WERI-Rb-1 (cell line): ENCODE results near the gene TRAPPC2L.

Experiments
- DNase-seq: peaks from one replicate; pipeline ENCODE4 v3.0.0-alpha.2; 2020
- H3K27ac ChIP-seq: fragments of 250-450 bp; sonication (Bioruptor Pico); 2 replicates; pipeline ENCODE4 v1.5.1; 2020; ENCODE audit warnings: mild to moderate bottlenecking, moderate library complexity
- H3K27me3 ChIP-seq: fragments of 250-450 bp; sonication (Bioruptor Pico); 2 replicates; pipeline ENCODE4 v1.5.1; 2021; ENCODE audit warnings: mild to moderate bottlenecking, low read depth, moderate library complexity; ENCODE audit not compliant: insufficient read depth, severe bottlenecking
- H3K36me3 ChIP-seq: fragments of 250-450 bp; sonication (Bioruptor Pico); 2 replicates; pipeline ENCODE4 v1.5.1; 2020; ENCODE audit warnings: mild to moderate bottlenecking, moderate library complexity
- H3K4me3 ChIP-seq: 2 replicates; pipeline ENCODE4 v1.5.1; 2011; ENCODE audit warnings: low read depth, mild to moderate bottlenecking, control low read depth, low read length
- H3K9me3 ChIP-seq: fragments of 250-450 bp; sonication (Bioruptor Pico); 2 replicates; pipeline ENCODE4 v1.5.1; 2021; ENCODE audit warnings: mild to moderate bottlenecking, moderate library complexity; ENCODE audit not compliant: severe bottlenecking
- CTCF ChIP-seq: IDR thresholded peaks from 2 replicates; pipeline ENCODE4 v1.5.1; 2011; ENCODE audit warnings: low read depth, mild to moderate bottlenecking, control low read depth, inconsistent platforms, low read length

Gene TRAPPC2L

DNA sequence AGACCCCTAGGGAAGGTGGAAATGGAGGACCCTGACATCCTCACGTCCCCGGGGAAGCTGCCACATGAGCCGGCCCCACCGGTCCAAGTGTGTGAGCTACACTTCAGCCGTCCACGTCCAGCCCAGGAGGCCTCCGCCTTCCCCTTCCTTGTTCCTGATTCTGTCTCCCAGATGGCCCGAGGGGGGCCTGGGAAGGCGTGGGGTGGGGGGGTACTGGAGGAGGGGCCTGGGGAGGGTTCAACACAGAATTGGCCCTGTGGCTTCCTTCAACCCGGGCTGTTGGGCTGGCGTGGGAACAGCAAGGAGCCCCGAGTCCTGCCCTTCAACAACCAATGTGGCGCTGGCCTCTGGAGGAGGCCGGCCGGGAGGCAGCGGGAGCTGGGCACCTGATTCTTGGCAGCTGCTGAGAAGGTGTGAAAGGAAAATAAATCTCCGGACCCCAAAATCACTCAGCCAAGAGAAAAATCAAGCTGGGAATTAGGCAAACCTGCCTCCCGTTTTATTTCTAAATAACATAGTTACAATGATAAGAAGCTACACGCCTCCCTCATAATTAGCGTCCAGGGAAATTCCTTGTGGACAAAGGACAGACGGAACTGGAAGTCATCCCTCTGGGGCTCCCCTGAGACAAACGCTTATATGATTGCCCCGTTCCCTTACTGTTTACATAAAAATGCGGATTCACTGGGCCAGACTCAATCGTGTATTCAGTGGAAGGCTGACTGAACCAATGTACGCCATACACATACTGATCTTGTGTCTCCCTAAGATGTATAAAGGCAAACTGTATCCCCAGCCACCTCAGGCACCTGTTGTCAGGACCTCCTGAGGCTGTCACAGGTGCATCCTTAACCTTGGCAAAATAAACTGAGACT lies 43.4 kb upstream of the TRAPPC2L start:
- TF ChIP-seq CTCF: no peak
- H3K27me3 ChIP-seq: no peaks in the 10 kb centered on the region
- no peak overlapping the region for H3K4me3 ChIP-seq
- no peak overlapping the region; the same call in 1 of the 2 replicates for H3K27ac ChIP-seq
- no peaks in the 10 kb centered on the region for H3K9me3 ChIP-seq
- DNase-seq: no peak
- H3K36me3 ChIP-seq: peaks cover 16% of the 10 kb centered on the region

DNA sequence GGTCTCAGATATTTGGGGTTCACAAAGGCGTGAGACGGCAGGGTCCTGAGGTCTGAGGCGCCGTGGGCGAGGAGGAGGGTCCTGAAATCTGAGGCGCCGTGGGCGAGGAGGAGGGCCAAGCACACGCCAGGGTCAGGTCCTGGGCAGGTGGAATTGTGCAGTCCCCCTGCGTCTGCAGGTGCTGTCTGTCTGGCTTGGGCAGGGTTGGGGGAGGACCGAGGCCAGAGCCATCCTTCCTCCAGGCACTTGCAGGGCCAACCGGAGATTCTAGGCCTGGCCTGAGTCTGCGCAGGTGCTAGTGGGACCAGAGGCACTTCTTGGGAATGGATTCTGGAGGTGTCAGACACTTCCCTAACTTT lies 42.8 kb upstream of the TRAPPC2L start:
- peaks cover 10% of the 10 kb centered on the region for H3K36me3 ChIP-seq
- TF ChIP-seq CTCF: no peak
- H3K27ac ChIP-seq: no peak overlapping the region
- H3K27me3 ChIP-seq: no peaks in the 10 kb centered on the region
- no peak overlapping the region for H3K4me3 ChIP-seq
- H3K9me3 ChIP-seq: no peaks in the 10 kb centered on the region
- no peak for DNase-seq

- Histone ChIP-seq H3K27ac (no peak overlapping the region), H3K36me3 (peaks cover under 1% of the 10 kb centered on the region; the same call in 1 of the 2 replicates)
Observed at GRCh38 chr16:88815227-88815626, 41.7 kb upstream of the TRAPPC2L start.

GRCh38 chr16:88815901-88816589 lies 40.9 kb upstream of the TRAPPC2L start:
- Histone ChIP-seq H3K9me3 (no peaks in the 10 kb centered on the region), H3K27me3 (no peaks in the 10 kb centered on the region), H3K36me3 (no peaks in the 10 kb centered on the region), H3K4me3 (no peak overlapping the region), H3K27ac (no peak overlapping the region)
- TF ChIP-seq CTCF: peak; percentile 79
- peak; percentile 49 for DNase-seq

More at GRCh38 chr16:88815227-88815626, 41.7 kb upstream of the TRAPPC2L start:
- Histone ChIP-seq H3K4me3 (no peak overlapping the region), H3K27me3 (no peaks in the 10 kb centered on the region), H3K9me3 (no peaks in the 10 kb centered on the region)
- no peak for DNase-seq
- TF ChIP-seq CTCF: no peak

GRCh38 chr16:88816736-88817535 lies 40.0 kb upstream of the TRAPPC2L start:
- H3K27me3 ChIP-seq: no peaks in the 10 kb centered on the region
- no peak for DNase-seq
- no peak for TF ChIP-seq CTCF
- no peaks in the 10 kb centered on the region for H3K36me3 ChIP-seq
- no peak overlapping the region for H3K4me3 ChIP-seq
- no peak overlapping the region for H3K27ac ChIP-seq
- no peaks in the 10 kb centered on the region for H3K9me3 ChIP-seq
